Fibroblast of upper back skin (primary cell): ENCODE data around the gene DR1.
A peak's percentile ranks its signal among the peaks of the same experiment; 100 is the strongest.
"Not testable (repeated sequence)": the region's sequence is repeated elsewhere in the genome, so short reads cannot be mapped to it uniquely, and the experiment has no call there.

Source experiments
- DNase-seq: peaks from one replicate; pipeline ENCODE4 v3.0.0-alpha.2; 2013

DR1 gene

DNA sequence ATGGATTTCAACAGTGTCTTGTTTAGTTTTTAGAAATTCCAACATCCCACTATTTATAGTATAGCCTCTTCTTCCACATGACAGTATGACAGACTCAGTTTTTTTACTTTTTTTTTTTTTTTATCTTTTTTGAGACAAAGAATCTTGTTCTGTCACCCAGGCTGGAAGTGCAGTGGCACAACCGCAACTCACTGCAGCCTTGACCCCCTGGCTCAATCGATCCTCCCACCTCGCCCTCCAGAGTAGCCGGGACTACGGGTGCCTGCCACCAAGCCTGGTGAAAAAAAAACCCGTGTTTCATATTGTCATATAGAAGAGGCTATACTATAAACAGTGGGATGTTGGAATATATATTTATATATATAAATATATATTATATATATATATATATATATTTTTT is 1.2 kb upstream of the DR1 start:
- DNase-seq = no peak

GRCh38 chr1:93344886-93345632 is 648 bp upstream of the DR1 start:
- DNase-seq = no peak

- no peak for DNase-seq
Measured at GRCh38 chr1:93346421-93346993, 800 bp downstream of the DR1 start.

GRCh38 chr1:93347334-93347899 is 1.7 kb downstream of the DR1 start:
- no peak for DNase-seq

GRCh38 chr1:93348104-93348728 is 2.5 kb downstream of the DR1 start:
- DNase-seq = no peak

DNA sequence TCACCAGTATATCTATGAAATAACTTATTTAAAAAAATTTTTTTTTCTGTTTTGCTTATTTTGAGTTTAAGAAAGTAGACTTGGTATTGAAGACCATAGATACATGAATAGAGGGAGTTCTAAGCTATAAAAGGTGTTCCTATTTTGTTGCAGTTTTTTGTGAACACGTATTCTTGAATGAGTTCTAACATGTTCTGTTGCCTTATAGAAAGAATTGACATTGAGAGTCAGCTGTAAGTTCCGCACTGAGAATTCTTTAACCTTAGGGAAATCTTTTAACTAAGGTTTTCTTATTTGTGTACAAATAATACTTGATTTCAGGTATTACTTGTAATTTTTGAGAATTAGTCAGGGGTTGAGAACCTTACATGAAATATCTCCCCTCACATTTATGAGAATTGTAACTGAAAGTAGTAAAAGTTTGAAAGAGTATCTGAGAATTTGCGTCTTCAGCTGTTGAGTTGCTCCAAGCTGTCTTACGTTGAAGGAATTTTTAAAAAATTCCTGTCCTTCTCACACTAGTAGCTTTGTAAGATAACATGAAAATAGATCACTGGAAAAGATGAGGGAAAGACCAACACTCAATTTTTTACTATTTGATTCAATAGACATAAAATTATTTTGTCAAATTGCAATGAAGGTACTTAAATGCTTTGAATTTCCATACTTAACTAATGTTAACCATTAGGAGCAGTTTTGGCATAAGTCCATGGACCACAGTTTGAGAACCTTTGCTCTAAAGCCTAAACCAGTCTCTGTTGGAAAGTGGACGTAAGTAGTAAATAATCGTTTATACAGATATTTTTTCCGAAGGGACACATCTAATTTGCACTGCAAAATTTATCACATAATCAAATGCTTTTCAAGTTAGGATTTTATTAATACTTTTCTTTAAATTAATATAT is 3.8 kb downstream of the DR1 start:
- no peak for DNase-seq

DNA sequence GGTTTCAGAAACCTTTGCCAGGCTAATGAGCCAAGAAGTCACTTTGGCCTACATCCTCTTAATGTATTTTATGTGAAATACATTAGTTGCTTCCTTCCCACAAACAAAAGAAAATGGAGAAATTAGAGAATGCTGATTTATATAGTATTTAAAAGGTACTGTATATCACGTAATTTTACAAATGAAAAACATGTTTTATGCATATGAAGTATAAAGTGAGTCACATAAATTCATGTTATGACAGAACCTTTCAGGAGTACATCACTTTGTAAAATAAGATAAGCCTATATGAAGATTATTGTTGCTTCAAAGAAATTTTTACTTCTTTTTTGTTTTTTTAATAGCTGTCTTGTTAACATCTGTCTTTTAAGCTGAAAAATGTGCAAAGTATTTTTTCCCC is 4.6 kb downstream of the DR1 start:
- no peak for DNase-seq

- DNase-seq = no peak
Measured at GRCh38 chr1:93350875-93351274, 5.2 kb downstream of the DR1 start.

- DNase-seq = not testable (repeated sequence)
Measured at GRCh38 chr1:93351346-93351745, 5.6 kb downstream of the DR1 start.

GRCh38 chr1:93352376-93352775 is 6.7 kb downstream of the DR1 start:
- no peak for DNase-seq

GRCh38 chr1:93353286-93353685 is 7.6 kb downstream of the DR1 start:
- peak; percentile 41 for DNase-seq

- DNase-seq = no peak
Measured at GRCh38 chr1:93354749-93355148, 9.0 kb downstream of the DR1 start.

GRCh38 chr1:93357242-93357641 is 11.5 kb downstream of the DR1 start:
- no peak for DNase-seq

GRCh38 chr1:93358293-93358692 is 12.6 kb downstream of the DR1 start:
- no peak for DNase-seq

- DNase-seq = no peak
Measured at GRCh38 chr1:93360111-93360510, 14.4 kb downstream of the DR1 start.

- DNase-seq = no peak
Measured at GRCh38 chr1:93362237-93362636, 16.5 kb downstream of the DR1 start.

DNA sequence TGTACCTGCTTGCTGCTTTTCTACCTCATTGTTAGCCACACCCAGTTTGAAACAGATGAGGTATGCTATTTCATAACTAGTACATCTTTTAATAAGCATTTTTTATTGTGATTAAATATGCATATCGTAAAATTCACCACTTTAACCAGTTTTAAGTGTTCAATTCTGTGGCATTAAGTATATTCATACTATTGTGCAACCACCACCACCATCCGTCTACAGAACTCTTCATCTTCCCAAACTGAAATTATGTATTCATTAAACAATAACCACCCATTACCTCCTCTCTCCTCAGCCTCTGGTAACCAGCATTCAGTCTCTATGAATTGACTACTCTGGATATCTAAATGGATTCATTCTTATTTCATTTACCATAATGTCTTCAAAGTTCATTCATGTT is 20.1 kb downstream of the DR1 start:
- DNase-seq = no peak

- DNase-seq = no peak
Measured at GRCh38 chr1:93369734-93370133, 24.0 kb downstream of the DR1 start.

- DNase-seq = no peak
Measured at GRCh38 chr1:93374334-93375106, 28.8 kb downstream of the DR1 start.

DNA sequence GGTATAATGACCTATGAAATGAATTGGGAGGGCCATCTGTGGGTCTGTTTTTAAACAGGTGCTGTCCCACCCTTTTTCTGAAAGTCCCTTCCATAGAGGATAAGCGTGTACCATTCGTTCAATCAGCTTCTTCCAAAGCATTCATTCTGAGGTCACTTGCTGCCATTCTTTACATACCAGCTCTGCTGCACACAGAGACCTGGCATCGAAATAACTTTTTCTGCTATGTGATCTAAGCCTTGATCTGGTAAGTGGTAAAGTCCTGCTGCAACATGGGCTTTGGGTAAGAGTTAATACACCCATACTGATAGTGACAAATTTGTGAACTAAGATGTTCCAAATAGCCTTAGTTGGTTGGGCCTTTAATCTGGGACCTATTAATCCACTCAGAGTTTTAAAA is 38.9 kb downstream of the DR1 start:
- peak; percentile 4 for DNase-seq

DNA sequence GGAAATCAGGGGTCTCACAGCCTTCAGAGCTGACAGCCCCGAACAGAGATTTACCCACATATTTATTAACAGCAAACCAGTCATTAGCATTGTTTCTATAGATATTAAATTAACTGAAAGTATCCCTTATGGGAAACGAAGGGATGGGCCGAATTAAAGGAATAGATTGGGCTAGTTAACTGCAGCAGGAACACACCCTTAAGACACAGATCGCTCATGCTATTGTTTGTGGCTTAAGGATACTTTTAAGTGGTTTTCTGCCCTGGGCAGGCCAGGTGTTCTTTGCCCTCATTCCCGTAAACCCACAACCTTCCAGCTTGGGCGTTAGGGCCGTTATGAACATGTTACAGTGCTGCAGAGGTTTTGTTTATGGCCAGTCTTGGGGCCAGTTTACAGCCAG is 40.6 kb downstream of the DR1 start:
- DNase-seq = not testable (repeated sequence)

- DNase-seq = peak; percentile 53
Measured at GRCh38 chr1:93394514-93394913, 48.8 kb downstream of the DR1 start.
